ENCODE data around the gene SPTBN2. TPM values are rescaled to one million over a fixed set of nuclear protein-coding genes. Genes with fewer than 3 reads are reported as not detected.

SPTBN2 gene
- total RNA-seq, 2 experiments from 2014 or later: 1.4 to 1.8 TPM

GRCh38 chr11:66694056-66694410, 35.0 kb downstream of the SPTBN2 start:
- intact Hi-C loops (cut with micrococcal nuclease): loop anchor here (1.0 kb wide), 1 partner anchor 140 kb away; no protein-coding TSS in a partner anchor
- H3K4me1 Mint-ChIP-seq (ENCODE audit: low read depth): no peaks in the 10 kb centered on the region

DNA sequence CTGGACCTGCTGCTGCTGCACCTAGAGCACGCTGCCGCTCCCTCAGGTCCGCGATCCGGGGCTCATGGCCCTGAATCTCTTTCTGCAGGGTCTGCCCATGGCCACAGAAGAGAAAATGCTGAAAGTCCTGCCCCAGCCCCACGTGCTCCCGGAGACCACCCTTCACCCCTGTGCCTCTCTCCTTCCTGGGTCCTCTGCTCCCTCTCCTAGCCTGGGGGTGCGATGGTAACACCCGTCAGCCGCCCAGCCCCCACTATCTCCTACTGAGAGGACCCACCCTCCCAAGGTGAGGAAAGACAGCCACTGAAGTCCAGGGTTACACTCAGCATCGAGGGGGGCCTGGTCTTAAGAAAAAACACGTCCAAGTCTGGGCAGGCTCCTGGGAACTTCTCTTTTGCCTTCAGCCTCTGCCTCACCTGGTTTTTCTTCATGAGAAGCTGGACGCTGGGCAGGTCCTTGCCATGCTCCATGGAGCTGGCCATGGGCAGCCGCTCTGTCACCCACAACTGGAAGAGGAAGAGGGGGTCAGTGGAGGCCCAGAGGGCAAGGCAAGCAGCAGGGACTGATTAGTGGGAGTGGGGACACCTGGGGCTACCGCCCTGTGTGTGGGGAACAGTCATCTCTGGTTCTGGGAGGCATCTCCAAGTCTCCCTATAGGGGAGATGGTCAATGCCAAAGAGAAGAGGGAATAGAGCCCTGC, 35.5 kb downstream of the SPTBN2 start:
- POLR2A ChIA-PET: interaction anchor here (0.9 kb wide), 1 partner anchor 149 kb away, joined by 5 read pairs; the partner anchor contains the start of gene RCE1
- Mint-ChIP-seq H3K4me1 (ENCODE audit: low read depth) (no peaks in the 10 kb centered on the region), H3K27me3 (no peaks in the 10 kb centered on the region), H3K27ac (no peak overlapping the region), H3K4me3 (no peak overlapping the region), H3K36me3 (ENCODE audit: low read depth) (no peaks in the 10 kb centered on the region), H3K9me3 (no peaks in the 10 kb centered on the region)
- TF ChIP-seq, protein P1, sequence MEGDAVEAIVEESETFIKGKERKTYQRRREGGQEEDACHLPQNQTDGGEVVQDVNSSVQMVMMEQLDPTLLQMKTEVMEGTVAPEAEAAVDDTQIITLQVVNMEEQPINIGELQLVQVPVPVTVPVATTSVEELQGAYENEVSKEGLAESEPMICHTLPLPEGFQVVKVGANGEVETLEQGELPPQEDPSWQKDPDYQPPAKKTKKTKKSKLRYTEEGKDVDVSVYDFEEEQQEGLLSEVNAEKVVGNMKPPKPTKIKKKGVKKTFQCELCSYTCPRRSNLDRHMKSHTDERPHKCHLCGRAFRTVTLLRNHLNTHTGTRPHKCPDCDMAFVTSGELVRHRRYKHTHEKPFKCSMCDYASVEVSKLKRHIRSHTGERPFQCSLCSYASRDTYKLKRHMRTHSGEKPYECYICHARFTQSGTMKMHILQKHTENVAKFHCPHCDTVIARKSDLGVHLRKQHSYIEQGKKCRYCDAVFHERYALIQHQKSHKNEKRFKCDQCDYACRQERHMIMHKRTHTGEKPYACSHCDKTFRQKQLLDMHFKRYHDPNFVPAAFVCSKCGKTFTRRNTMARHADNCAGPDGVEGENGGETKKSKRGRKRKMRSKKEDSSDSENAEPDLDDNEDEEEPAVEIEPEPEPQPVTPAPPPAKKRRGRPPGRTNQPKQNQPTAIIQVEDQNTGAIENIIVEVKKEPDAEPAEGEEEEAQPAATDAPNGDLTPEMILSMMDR (IDR thresholded peaks at IDR 0.05): no peak
- no peak for DNase-seq
- intact Hi-C loops (cut with micrococcal nuclease): loop anchor here (1.0 kb wide), 1 partner anchor 141 kb away; no protein-coding TSS in a partner anchor
- CTCF ChIA-PET: interaction anchor here (0.7 to 5.6 kb wide), 9 partner anchors 16 to 190 kb away, joined by 3 to 60 read pairs (median 3); partner anchors contain the start of gene RBM4B
- no peak for ATAC-seq

More at GRCh38 chr11:66694056-66694410, 35.0 kb downstream of the SPTBN2 start:
- no peaks in the 10 kb centered on the region for H3K27me3 Mint-ChIP-seq
- no peak overlapping the region for H3K27ac Mint-ChIP-seq
- ChIA-PET POLR2A (no interaction called here), CTCF (interaction anchor here (0.7 to 5.6 kb wide), 9 partner anchors 16 to 190 kb away, joined by 3 to 60 read pairs (median 3); partner anchors contain the start of gene RBM4B)
- no peak for ATAC-seq
- no peaks in the 10 kb centered on the region for H3K9me3 Mint-ChIP-seq
- DNase-seq: no peak
- no peak overlapping the region for H3K4me3 Mint-ChIP-seq
- TF ChIP-seq, protein P1 (IDR thresholded peaks at IDR 0.05): no peak
- no peaks in the 10 kb centered on the region for H3K36me3 Mint-ChIP-seq (ENCODE audit: low read depth)

DNA sequence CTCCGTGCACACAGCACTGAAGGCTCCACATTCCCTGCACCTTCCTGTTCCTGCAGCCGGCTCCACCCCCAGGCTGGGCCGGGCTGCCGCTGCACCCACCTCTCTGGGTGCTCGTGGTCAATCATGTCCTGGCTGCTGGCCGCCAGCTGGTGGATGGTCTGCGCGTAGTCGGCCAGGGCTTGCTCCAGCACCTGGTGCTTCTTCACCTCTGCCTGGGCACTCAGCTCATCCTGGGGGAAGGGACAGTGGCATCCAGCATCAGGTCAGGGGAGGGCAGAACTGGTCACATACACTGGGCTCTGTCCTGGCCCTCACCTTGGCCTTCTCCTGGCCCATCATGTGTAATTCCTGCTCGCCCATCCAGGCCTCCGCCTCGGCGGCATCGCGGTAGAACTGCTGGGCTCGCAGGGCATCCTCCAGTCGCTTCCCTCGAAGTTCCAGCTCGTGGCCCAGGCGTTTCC, 36.1 kb downstream of the SPTBN2 start:
- H3K4me3 Mint-ChIP-seq: no peak overlapping the region
- ATAC-seq: no peak
- no peaks in the 10 kb centered on the region for H3K9me3 Mint-ChIP-seq
- H3K27ac Mint-ChIP-seq: no peak overlapping the region
- TF ChIP-seq, protein P1 (IDR thresholded peaks at IDR 0.05): no peak
- intact Hi-C loops (cut with micrococcal nuclease): no loop called here
- CTCF ChIA-PET: interaction anchor here (1.3 to 5.6 kb wide), 5 partner anchors 15 to 191 kb away, joined by 3 to 60 read pairs (median 8); partner anchors contain the start of gene RBM4B
- POLR2A ChIA-PET: interaction anchor here (0.9 kb wide), 1 partner anchor 150 kb away, joined by 5 read pairs; the partner anchor contains the start of gene RCE1
- no peaks in the 10 kb centered on the region for H3K27me3 Mint-ChIP-seq
- DNase-seq: no peak
- H3K4me1 Mint-ChIP-seq (ENCODE audit: low read depth): no peaks in the 10 kb centered on the region
- H3K36me3 Mint-ChIP-seq (ENCODE audit: low read depth): no peaks in the 10 kb centered on the region

DNA sequence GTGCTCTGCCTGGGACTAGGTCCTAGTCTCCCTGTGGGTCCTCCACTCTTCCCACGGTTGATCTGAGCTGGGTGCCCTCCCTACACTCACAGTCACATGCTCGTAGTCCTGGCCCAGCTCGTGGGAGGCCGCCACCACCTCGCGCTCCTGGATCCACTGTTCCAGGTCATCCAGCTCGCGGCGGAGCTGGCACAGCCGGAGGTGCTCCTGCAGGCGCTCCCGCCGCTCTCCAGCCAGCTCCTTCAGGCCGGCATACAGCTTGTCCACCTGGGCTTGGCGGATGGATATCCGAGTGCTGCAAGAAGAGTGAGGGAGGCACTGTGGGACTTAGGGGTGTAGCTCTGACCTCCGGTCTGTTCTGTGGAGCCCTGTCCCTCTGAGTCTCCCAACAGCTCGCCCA, 36.6 kb downstream of the SPTBN2 start:
- no peaks in the 10 kb centered on the region for H3K36me3 Mint-ChIP-seq (ENCODE audit: low read depth)

More for the DNA sequence above, 36.6 kb downstream of the SPTBN2 start:
- H3K27me3 Mint-ChIP-seq: no peaks in the 10 kb centered on the region
- TF ChIP-seq, protein P1 (IDR thresholded peaks at IDR 0.05): no peak
- ChIA-PET POLR2A (interaction anchor here (0.9 kb wide), 1 partner anchor 150 kb away, joined by 5 read pairs; the partner anchor contains the start of gene RCE1), CTCF (interaction anchor here (1.3 to 5.6 kb wide), 5 partner anchors 14 to 192 kb away, joined by 3 to 60 read pairs (median 8); partner anchors contain the start of gene RBM4B)
- ATAC-seq (no peak), DNase-seq (no peak)
- no peaks in the 10 kb centered on the region for H3K9me3 Mint-ChIP-seq
- intact Hi-C loops (cut with micrococcal nuclease): no loop called here
- H3K27ac Mint-ChIP-seq: no peak overlapping the region
- H3K4me3 Mint-ChIP-seq: no peak overlapping the region
- no peaks in the 10 kb centered on the region for H3K4me1 Mint-ChIP-seq (ENCODE audit: low read depth)
